Mucosa of descending colon (tissue), 3 donors: ENCODE measurements around the gene SLC6A17. TPM values are rescaled to one million over a fixed set of nuclear protein-coding genes. Genes with fewer than 3 reads are reported as not detected.

ENCODE experiments used
- ATAC-seq: fragments of 200-7000 bp; cut with Tn5 transposase; one replicate; pipeline ENCODE4 v1.9.1; 2020; ENCODE audit warnings: mild to moderate bottlenecking, moderate library complexity
- DNase-seq, 3 donors: peaks; one replicate each; pipeline ENCODE4 v3.0.0-alpha.2; 2020
- H3K36me3 ChIP-seq: fragments of 200-600 bp; one replicate; pipeline ENCODE4 v1.8.0; 2021; ENCODE audit warnings: low read depth, mild to moderate bottlenecking
- H3K4me1 ChIP-seq: fragments of 200-600 bp; one replicate; pipeline ENCODE4 v1.8.0; 2021; ENCODE audit warnings: low read depth, mild to moderate bottlenecking
- H3K4me3 ChIP-seq: fragments of 200-600 bp; one replicate; pipeline ENCODE4 v1.8.0; 2021; ENCODE audit warnings: mild to moderate bottlenecking
- H3K9me3 ChIP-seq: fragments of 200-600 bp; one replicate; pipeline ENCODE4 v1.8.0; 2021; ENCODE audit warnings: mild to moderate bottlenecking
- CTCF ChIP-seq: fragments of 200-600 bp; IDR thresholded peaks from one replicate; pipeline ENCODE4 v1.8.0; 2022; ENCODE audit warnings: antibody characterized with exemption, mild to moderate bottlenecking
- intact Hi-C, 2 donors: fragments of 100-400 bp; cut with DNase I in 1 of 2; cut with micrococcal nuclease in 1 of 2; formaldehyde crosslinking; loops; one replicate each; pipeline versions ENCODE4 v1.11.0 to v1.11.1; 2022; cut with DNase I, micrococcal nuclease
- total RNA-seq, 3 donors: library from RNA; stranded (reverse); fragmentation: NEBNext Ultra II Directional in 2 of 3; extraction: Animal tissue kit (Norgen Biotek cat#: 25700) in 2 of 3; gene quantifications; one replicate each; pipeline versions ENCODE4 v1.2.1 to v1.2.4, GENCODE V29; 2021 to 2023
- donor health status: DM: no; HTN: no; CAD: no; lungs with moderate emphysema.
- donor health status: DM: no; HTN: no; CAD: no.
- donor health status: DM: no; HTN: yes; CAD: no.

Gene SLC6A17
- total RNA-seq, 3 donors from 2014 or later: 0.06 to 0.73 (median 0.10) TPM

GRCh38 chr1:110135666-110136065, 14.6 kb upstream of the SLC6A17 start:
- no peak for DNase-seq
- no peaks in the 10 kb centered on the region for H3K4me1 ChIP-seq
- H3K4me3 ChIP-seq: no peak overlapping the region
- intact Hi-C loops: no loop called here
- H3K36me3 ChIP-seq: no peaks in the 10 kb centered on the region
- no peaks in the 10 kb centered on the region for H3K9me3 ChIP-seq
- ATAC-seq: no peak
- TF ChIP-seq CTCF: no peak

GRCh38 chr1:110136911-110137310, 13.4 kb upstream of the SLC6A17 start:
- Histone ChIP-seq H3K4me3 (no peak overlapping the region), H3K9me3 (no peaks in the 10 kb centered on the region), H3K36me3 (no peaks in the 10 kb centered on the region), H3K4me1 (no peaks in the 10 kb centered on the region)
- TF ChIP-seq CTCF: no peak
- DNase-seq: peak in 1 of 3 donors; percentile 3
- ATAC-seq: peak; percentile 18
- intact Hi-C loops: no loop called here

DNA sequence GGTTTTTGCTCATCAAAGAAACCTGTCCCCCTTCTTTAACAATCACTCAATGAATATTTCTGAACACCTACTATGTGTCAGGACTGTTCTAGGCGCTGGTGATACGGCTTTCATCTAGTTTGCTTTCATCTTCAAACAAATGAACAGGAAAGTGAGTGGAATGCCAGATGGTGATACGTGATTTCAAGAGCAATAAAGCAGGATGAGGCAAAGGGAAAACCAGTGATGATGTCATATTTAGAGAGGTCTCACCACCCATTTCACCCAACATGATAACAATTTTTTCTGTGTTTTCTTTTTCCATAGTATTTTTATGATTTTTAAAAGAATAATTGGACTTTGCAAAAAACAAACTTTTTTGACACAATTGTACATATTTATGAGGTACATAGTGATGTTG, 11.3 kb upstream of the SLC6A17 start:
- Histone ChIP-seq H3K9me3 (no peaks in the 10 kb centered on the region), H3K36me3 (no peaks in the 10 kb centered on the region), H3K4me3 (no peak overlapping the region), H3K4me1 (no peaks in the 10 kb centered on the region)
- ATAC-seq (no peak), DNase-seq (no peak)
- intact Hi-C loops: no loop called here
- TF ChIP-seq CTCF: no peak

DNA sequence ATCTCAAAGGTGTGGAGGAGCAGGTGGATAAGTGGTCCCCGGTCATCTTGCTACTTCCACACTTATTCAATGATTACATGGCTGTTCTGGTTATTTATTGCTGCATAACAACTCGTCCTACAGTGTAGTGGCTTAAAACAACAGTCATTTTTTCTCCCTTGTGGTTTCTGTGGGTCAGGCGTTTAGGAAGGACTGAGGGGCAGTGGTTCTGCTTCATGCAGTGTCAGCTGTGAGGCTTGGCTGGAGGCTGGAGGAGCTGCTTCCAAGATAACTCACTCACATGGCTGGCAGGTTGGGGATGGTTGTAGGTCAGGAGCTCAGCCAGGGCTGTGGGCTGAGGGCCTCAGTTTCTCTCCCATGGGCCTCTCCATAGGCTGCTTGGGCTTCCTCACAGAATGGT, 5.9 kb upstream of the SLC6A17 start:
- no peaks in the 10 kb centered on the region for H3K36me3 ChIP-seq
- ATAC-seq: no peak
- no peak for DNase-seq
- no peak overlapping the region for H3K4me3 ChIP-seq
- intact Hi-C loops: no loop called here
- TF ChIP-seq CTCF: no peak
- no peaks in the 10 kb centered on the region for H3K9me3 ChIP-seq
- H3K4me1 ChIP-seq: no peaks in the 10 kb centered on the region

- Histone ChIP-seq H3K9me3 (no peaks in the 10 kb centered on the region), H3K4me3 (no peak overlapping the region), H3K4me1 (no peaks in the 10 kb centered on the region), H3K36me3 (no peaks in the 10 kb centered on the region)
- ATAC-seq (no peak), DNase-seq (no peak)
- intact Hi-C loops: no loop called here
- TF ChIP-seq CTCF: no peak
Measured at GRCh38 chr1:110148961-110149360, 1.3 kb upstream of the SLC6A17 start.

GRCh38 chr1:110151175-110151669, 928 bp downstream of the SLC6A17 start:
- Histone ChIP-seq H3K36me3 (no peaks in the 10 kb centered on the region), H3K9me3 (no peaks in the 10 kb centered on the region), H3K4me3 (no peak overlapping the region), H3K4me1 (no peaks in the 10 kb centered on the region)
- ATAC-seq (no peak), DNase-seq (no peak)
- no peak for TF ChIP-seq CTCF
- intact Hi-C loops: no loop called here
